GM23338 (cell line): ENCODE data around the gene FUT4. TPM values are rescaled to one million over a fixed set of nuclear protein-coding genes. Genes with fewer than 3 reads are reported as not detected.

Experiments
- ATAC-seq: fragments of 200-7000 bp; cut with Tn5 transposase; 3 replicates; pipeline ENCODE4 v1.9.1; 2020
- DNase-seq: peaks from one replicate; pipeline ENCODE4 v3.0.0-alpha.2; 2015; ENCODE audit warnings: low spot score
- H2AFZ ChIP-seq: fragments of 200-600 bp; sonication (generic); 2 replicates; pipeline ENCODE4 v1.8.0; 2016; ENCODE audit warnings: antibody characterized with exemption, mild to moderate bottlenecking, moderate library complexity
- H3F3A ChIP-seq: fragments of 200-600 bp; sonication (generic); replicated peaks from 2 replicates; pipeline ENCODE4 v1.8.0; 2017; ENCODE audit warnings: antibody characterized with exemption, mixed run types, low read depth
- H3K27ac ChIP-seq: fragments of 200-600 bp; sonication (generic); 2 replicates; pipeline ENCODE4 v1.6.1; 2016; ENCODE audit warnings: low read depth
- H3K27me3 ChIP-seq: fragments of 200-600 bp; sonication (generic); 2 replicates; pipeline ENCODE4 v1.8.0; 2016; ENCODE audit warnings: mild to moderate bottlenecking, mixed run types, moderate library complexity; ENCODE audit not compliant: insufficient read depth
- H3K36me3 ChIP-seq: fragments of 200-600 bp; sonication (generic); 2 replicates; pipeline ENCODE4 v1.8.0; 2016; ENCODE audit warnings: mild to moderate bottlenecking; ENCODE audit not compliant: insufficient read depth
- H3K4me1 ChIP-seq: fragments of 200-600 bp; sonication (generic); 2 replicates; pipeline ENCODE4 v1.8.0; 2016; ENCODE audit warnings: mild to moderate bottlenecking, moderate library complexity; ENCODE audit not compliant: insufficient read depth
- H3K4me2 ChIP-seq: fragments of 200-600 bp; sonication (generic); 2 replicates; pipeline ENCODE4 v1.7.1; 2017; ENCODE audit warnings: mixed run types
- H3K4me3 ChIP-seq: fragments of 200-600 bp; sonication (generic); 2 replicates; pipeline ENCODE4 v1.6.1; 2016; ENCODE audit warnings: mixed run types
- H3K79me2 ChIP-seq: fragments of 200-600 bp; sonication (generic); replicated peaks from 2 replicates; pipeline ENCODE4 v1.8.0; 2017; ENCODE audit warnings: mild to moderate bottlenecking; ENCODE audit not compliant: insufficient read depth
- H3K9me2 ChIP-seq: fragments of 200-600 bp; sonication (generic); 2 replicates; pipeline ENCODE4 v1.8.0; 2017; ENCODE audit not compliant: insufficient read depth
- H4K20me1 ChIP-seq: fragments of 200-600 bp; sonication (generic); replicated peaks from 2 replicates; pipeline ENCODE4 v1.8.0; 2017; ENCODE audit warnings: mild to moderate bottlenecking; ENCODE audit not compliant: insufficient read depth
- H3K27ac Mint-ChIP-seq: 2 replicates; pipeline ENCODE4 v1.8.0; 2020; ENCODE audit warnings: inconsistent platforms, mild to moderate bottlenecking, moderate library complexity, mixed read lengths
- H3K27me3 Mint-ChIP-seq: 3 replicates; pipeline ENCODE4 v1.8.0; 2022; ENCODE audit warnings: low read depth, mild to moderate bottlenecking, moderate library complexity, mixed read lengths, inconsistent platforms; ENCODE audit not compliant: insufficient read depth, poor library complexity
- H3K36me3 Mint-ChIP-seq: 3 replicates; pipeline ENCODE4 v1.8.0; 2021; ENCODE audit warnings: low read depth, mild to moderate bottlenecking, inconsistent platforms, moderate library complexity, mixed read lengths
- H3K4me1 Mint-ChIP-seq: 3 replicates; pipeline ENCODE4 v1.8.0; 2020; ENCODE audit warnings: mild to moderate bottlenecking, inconsistent platforms, mixed read lengths
- H3K4me3 Mint-ChIP-seq: 3 replicates; pipeline ENCODE4 v1.8.0; 2021; ENCODE audit warnings: moderate library complexity, mild to moderate bottlenecking, inconsistent platforms, mixed read lengths
- H3K9me3 Mint-ChIP-seq: 3 replicates; pipeline ENCODE4 v1.8.0; 2020; ENCODE audit warnings: moderate library complexity, mild to moderate bottlenecking, inconsistent platforms, mixed read lengths
- CREB1 ChIP-seq: fragments of 250-450 bp; sonication (Bioruptor Pico); IDR thresholded peaks from 2 replicates; pipeline ENCODE4 v1.5.0; 2020; ENCODE audit warnings: low read depth, mild to moderate bottlenecking, moderate library complexity
- EZH2 ChIP-seq: fragments of 200-600 bp; sonication (generic); IDR thresholded peaks from one replicate; pipeline ENCODE4 v1.8.0; 2017; ENCODE audit warnings: antibody characterized with exemption, mild to moderate bottlenecking, low read depth; ENCODE audit not compliant: unreplicated experiment
- EZH2phosphoT487 ChIP-seq: fragments of 200-600 bp; sonication (generic); IDR thresholded peaks from one replicate; pipeline ENCODE4 v1.8.1; 2018; ENCODE audit warnings: antibody characterized with exemption; ENCODE audit not compliant: unreplicated experiment
- JUNB ChIP-seq: IDR thresholded peaks from one replicate; pipeline ENCODE4 v1.6.1; 2016; ENCODE audit warnings: antibody characterized with exemption; ENCODE audit not compliant: unreplicated experiment
- POLR2AphosphoS5 ChIP-seq: IDR thresholded peaks from 2 replicates; pipeline ENCODE4 v1.6.1; 2016; ENCODE audit warnings: antibody characterized with exemption, low read depth
- REST ChIP-seq: IDR thresholded peaks from one replicate; pipeline ENCODE4 v1.6.1; 2018; ENCODE audit warnings: antibody characterized with exemption; ENCODE audit not compliant: unreplicated experiment
- ZNF114 ChIP-seq: fragments of 250-450 bp; sonication (Bioruptor Pico); IDR thresholded peaks from 2 replicates; pipeline ENCODE4 v1.5.0; 2020; ENCODE audit warnings: mild to moderate bottlenecking, moderate library complexity
- ZNF331 ChIP-seq: fragments of 250-450 bp; sonication (Bioruptor Pico); IDR thresholded peaks from 2 replicates; pipeline ENCODE4 v1.5.0; 2020; ENCODE audit warnings: low read depth, mild to moderate bottlenecking, moderate library complexity
- polyA plus RNA-seq: library from polyadenylated mRNA; unstranded; fragments of >200 nt; fragmentation: Nextera tagmentation; extraction: Ambion mirVana; gene quantifications from 2 replicates; pipeline ENCODE4 v1.2.1, GENCODE V29; 2016
- total RNA-seq: library from RNA; depleted of rRNA; stranded (reverse); fragments of >200 nt; shearing (Covaris generic); gene quantifications from 2 replicates; pipeline ENCODE4 v1.2.3, GENCODE V29; 2014

The FUT4 gene
- total and polyA plus RNA-seq, 2 experiments from 2014 or later: 2.4 to 7.4 TPM

GRCh38 chr11:94590352-94591041 is 46.8 kb downstream of the FUT4 start:
- TF ChIP-seq EZH2 (no peak), ZNF114 (CRISPR knock-in tag) (no peak), CREB1 (no peak), EZH2phosphoT487 (no peak), REST (no peak)
- H3K79me2 ChIP-seq: no peaks in the 10 kb centered on the region
- Mint-ChIP-seq H3K27ac (no peak overlapping the region), H3K4me1 (no peaks in the 10 kb centered on the region; the same call in 2 of the 3 replicates), H3K4me3 (no peak overlapping the region), H3K9me3 (no peaks in the 10 kb centered on the region), H3K27me3 (peaks cover 2% of the 10 kb centered on the region), H3K36me3 (no peaks in the 10 kb centered on the region)
- H3K27me3 ChIP-seq: no peaks in the 10 kb centered on the region
- no peaks in the 10 kb centered on the region for H3K4me1 ChIP-seq
- DNase-seq: no peak
- ATAC-seq: no peak
- H3K9me2 ChIP-seq: no peaks in the 10 kb centered on the region
- H3F3A ChIP-seq: no peaks in the 10 kb centered on the region
- H4K20me1 ChIP-seq: no peaks in the 10 kb centered on the region
- no peak overlapping the region for H2AFZ ChIP-seq
- no peaks in the 10 kb centered on the region for H3K36me3 ChIP-seq
- H3K4me3 ChIP-seq: no peak overlapping the region
- no peak overlapping the region for H3K27ac ChIP-seq
- no peak overlapping the region for H3K4me2 ChIP-seq

- ATAC-seq: no peak
- peaks cover 2% of the 10 kb centered on the region for H3K27me3 Mint-ChIP-seq
- Histone ChIP-seq H3K9me2 (no peaks in the 10 kb centered on the region), H3K27me3 (no peaks in the 10 kb centered on the region), H3K4me1 (no peaks in the 10 kb centered on the region), H2AFZ (no peak overlapping the region), H3K79me2 (no peaks in the 10 kb centered on the region), H3F3A (no peaks in the 10 kb centered on the region), H3K27ac (no peak overlapping the region), H3K4me2 (no peak overlapping the region), H3K4me3 (no peak overlapping the region), H4K20me1 (no peaks in the 10 kb centered on the region), H3K36me3 (no peaks in the 10 kb centered on the region)
- H3K9me3 Mint-ChIP-seq: no peaks in the 10 kb centered on the region
- no peaks in the 10 kb centered on the region for H3K36me3 Mint-ChIP-seq
- no peaks in the 10 kb centered on the region for H3K4me1 Mint-ChIP-seq
- H3K4me3 Mint-ChIP-seq: no peak overlapping the region
- DNase-seq: no peak
- no peak overlapping the region for H3K27ac Mint-ChIP-seq
- TF ChIP-seq CREB1 (no peak), JUNB (no peak), POLR2AphosphoS5 (no peak), ZNF331 (CRISPR knock-in tag) (no peak), REST (no peak)
Observed at GRCh38 chr11:94593030-94593429, 49.3 kb downstream of the FUT4 start.
